GM19240 (cell line): ENCODE measurements around the gene PRR20A.
"Not testable (repeated sequence)": the region's sequence is repeated elsewhere in the genome, so short reads cannot be mapped to it uniquely, and the experiment has no call there.

Experiments
- DNase-seq: peaks from one replicate; pipeline ENCODE4 v3.0.0; 2011; ENCODE audit warnings: low spot score; ENCODE audit not compliant: insufficient read length

PRR20A gene

GRCh38 chr13:57140235-57140968 is at the start of gene PRR20A:
PRR20A (plus strand) TSS chr13:57140918; CDS start chr13:57141305, 387 bp downstream.
- not testable (repeated sequence) for DNase-seq

- DNase-seq = no peak
Observed at GRCh38 chr13:57114945-57115344, 25.8 kb upstream of the PRR20A start.

GRCh38 chr13:57123681-57124080 is 17.0 kb upstream of the PRR20A start:
- DNase-seq = no peak

- DNase-seq = no peak
Observed at GRCh38 chr13:57128909-57129308, 11.8 kb upstream of the PRR20A start.

GRCh38 chr13:57136093-57136492 is 4.6 kb upstream of the PRR20A start:
- DNase-seq = no peak

GRCh38 chr13:57137585-57137984 is 3.1 kb upstream of the PRR20A start:
- no peak for DNase-seq

GRCh38 chr13:57138988-57139387 is 1.7 kb upstream of the PRR20A start:
- DNase-seq = no peak

- not testable (repeated sequence) for DNase-seq
Observed at GRCh38 chr13:57139781-57140180, 937 bp upstream of the PRR20A start.

GRCh38 chr13:57147188-57147587 is 6.5 kb downstream of the PRR20A start, which contains the start of gene PRR20B:
PRR20B (plus strand) TSS chr13:57147488; CDS start chr13:57147875, 387 bp downstream.
- DNase-seq = not testable (repeated sequence)

GRCh38 chr13:57148106-57148505 is 7.4 kb downstream of the PRR20A start:
- not testable (repeated sequence) for DNase-seq

- not testable (repeated sequence) for DNase-seq
Observed at GRCh38 chr13:57153761-57154160, 13.0 kb downstream of the PRR20A start, which contains the start of gene PRR20C. PRR20C (plus strand) TSS chr13:57154061; CDS start chr13:57154448, 387 bp downstream.

- DNase-seq = not testable (repeated sequence)
Observed at GRCh38 chr13:57160332-57160731, 19.6 kb downstream of the PRR20A start, which contains the start of gene PRR20D. PRR20D (plus strand) TSS chr13:57160632; CDS start chr13:57161019, 387 bp downstream.

- not testable (repeated sequence) for DNase-seq
Observed at GRCh38 chr13:57166897-57167296, 26.2 kb downstream of the PRR20A start, which contains the start of gene PRR20E. PRR20E (plus strand) TSS chr13:57167197; CDS start chr13:57167584, 387 bp downstream.

- no peak for DNase-seq
Observed at GRCh38 chr13:57191667-57192066, 50.9 kb downstream of the PRR20A start.
